ENCODE results near the gene SLC20A1.
"Not testable (repeated sequence)": the region's sequence is repeated elsewhere in the genome, so short reads cannot be mapped to it uniquely, and the experiment has no call there.

The SLC20A1 gene

DNA sequence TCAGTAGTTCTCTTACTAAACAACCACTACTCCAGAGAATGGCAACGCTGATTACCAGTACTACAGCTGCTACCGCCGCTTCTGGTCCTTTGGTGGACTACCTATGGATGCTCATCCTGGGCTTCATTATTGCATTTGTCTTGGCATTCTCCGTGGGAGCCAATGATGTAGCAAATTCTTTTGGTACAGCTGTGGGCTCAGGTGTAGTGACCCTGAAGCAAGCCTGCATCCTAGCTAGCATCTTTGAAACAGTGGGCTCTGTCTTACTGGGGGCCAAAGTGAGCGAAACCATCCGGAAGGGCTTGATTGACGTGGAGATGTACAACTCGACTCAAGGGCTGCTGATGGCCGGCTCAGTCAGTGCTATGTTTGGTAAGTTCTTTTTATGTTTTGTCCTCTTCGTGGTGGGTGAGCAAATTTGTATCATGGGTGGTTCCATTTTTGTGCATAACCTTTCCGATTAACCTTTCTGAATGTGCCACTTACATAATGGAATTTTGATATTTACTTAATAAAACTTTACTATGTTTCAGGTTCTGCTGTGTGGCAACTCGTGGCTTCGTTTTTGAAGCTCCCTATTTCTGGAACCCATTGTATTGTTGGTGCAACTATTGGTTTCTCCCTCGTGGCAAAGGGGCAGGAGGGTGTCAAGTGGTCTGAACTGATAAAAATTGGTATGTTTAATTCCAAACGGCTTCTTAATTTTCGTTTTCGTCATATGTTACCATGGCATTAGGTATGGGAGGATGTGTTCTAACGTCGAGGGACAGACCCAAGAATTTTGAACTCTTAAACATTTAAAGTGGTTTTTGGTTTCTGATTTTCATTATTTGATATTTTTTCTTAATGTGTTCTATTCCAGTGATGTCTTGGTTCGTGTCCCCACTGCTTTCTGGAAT, 1.3 kb downstream of the SLC20A1 start:
- DNase-seq (ENCODE audit: low read depth) = no peak

DNA sequence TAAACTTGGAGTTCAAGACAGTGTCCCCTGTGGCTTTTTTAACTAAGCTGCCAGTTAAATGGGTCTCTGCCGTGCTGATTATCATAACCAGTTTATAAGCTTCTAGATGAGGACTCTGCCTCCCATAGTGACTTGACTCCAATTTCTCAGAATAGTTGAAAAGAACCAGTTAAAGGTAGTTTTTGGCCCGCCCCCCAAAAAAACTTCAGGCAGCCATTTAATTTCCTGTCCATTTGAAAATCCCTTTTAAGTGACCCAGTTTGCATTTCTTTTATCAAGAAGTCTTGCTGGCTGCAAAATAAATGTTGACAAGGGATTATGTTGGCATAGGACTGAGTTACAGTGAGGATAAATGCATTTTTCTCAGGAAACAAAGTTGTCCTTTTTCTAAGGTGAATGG, 2.3 kb downstream of the SLC20A1 start:
- DNase-seq (ENCODE audit: low read depth) = no peak

DNA sequence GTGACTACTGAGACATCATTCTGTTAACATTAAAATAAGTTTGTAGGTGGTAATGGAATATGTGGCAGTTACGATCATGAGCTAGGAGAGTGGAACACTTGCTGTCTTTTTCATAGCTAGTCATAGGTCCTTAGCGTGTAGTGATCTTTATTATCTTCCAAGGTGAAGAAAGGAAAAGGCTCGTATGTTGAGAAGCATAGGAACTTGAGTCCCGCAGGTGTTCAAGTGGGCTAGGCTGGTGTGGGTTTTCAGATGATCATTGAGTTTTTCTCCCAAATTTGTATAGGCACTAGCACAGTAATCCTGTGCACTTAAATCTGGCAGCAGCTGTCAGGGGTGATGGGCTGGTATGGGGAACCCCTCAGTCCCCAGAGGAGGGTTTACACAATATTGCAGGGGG, 10.9 kb downstream of the SLC20A1 start:
- no peak for DNase-seq (ENCODE audit: low read depth)

DNA sequence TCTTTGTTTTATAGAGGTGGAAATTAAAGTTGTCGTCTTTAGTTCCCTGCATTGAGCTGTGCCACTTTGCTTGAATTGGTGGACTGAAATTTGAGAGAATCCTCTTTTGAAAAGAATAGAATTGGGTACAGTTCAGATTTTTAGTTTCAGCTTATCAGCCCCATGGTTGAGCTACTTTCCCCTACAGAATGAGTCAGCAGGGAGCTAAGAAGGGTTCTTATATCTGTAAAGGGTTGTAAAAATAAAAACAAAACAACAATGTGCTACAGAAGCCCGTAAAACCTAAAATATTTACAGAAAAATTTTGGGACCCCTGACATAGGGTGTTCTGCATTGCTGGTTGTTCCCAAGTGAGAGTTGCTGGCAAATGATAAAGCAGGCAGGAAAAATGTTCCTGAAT, 12.6 kb downstream of the SLC20A1 start:
- DNase-seq (ENCODE audit: low read depth) = no peak

DNA sequence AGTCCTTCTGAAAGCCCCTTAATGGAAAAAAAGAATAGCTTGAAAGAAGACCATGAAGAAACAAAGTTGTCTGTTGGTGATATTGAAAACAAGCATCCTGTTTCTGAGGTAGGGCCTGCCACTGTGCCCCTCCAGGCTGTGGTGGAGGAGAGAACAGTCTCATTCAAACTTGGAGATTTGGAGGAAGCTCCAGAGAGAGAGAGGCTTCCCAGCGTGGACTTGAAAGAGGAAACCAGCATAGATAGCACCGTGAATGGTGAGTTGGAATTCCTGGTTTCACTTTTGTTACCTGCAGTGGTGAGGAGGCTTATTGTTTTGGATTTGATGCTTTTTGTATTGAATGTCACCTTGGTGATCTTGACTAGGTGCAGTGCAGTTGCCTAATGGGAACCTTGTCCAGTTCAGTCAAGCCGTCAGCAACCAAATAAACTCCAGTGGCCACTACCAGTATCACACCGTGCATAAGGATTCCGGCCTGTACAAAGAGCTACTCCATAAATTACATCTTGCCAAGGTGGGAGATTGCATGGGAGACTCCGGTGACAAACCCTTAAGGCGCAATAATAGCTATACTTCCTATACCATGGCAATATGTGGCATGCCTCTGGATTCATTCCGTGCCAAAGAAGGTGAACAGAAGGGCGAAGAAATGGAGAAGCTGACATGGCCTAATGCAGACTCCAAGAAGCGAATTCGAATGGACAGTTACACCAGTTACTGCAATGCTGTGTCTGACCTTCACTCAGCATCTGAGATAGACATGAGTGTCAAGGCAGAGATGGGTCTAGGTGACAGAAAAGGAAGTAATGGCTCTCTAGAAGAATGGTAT, 13.3 kb downstream of the SLC20A1 start:
- no peak for DNase-seq (ENCODE audit: low read depth)

DNA sequence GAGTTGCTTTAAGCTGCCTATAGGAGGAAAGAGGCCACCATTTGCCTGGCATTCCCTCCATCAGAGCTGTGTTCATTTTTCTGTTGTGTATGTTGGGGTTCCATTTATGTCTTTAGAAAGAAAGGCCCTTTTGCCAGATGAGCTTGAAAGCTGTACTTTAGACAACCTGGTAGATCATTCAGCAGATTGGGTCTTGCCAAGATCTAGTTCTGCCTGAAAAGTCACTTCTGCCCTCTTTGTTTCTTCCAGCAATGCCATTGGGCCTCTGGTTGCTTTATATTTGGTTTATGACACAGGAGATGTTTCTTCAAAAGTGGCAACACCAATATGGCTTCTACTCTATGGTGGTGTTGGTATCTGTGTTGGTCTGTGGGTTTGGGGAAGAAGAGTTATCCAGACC, 14.4 kb downstream of the SLC20A1 start:
- no peak for DNase-seq (ENCODE audit: low read depth)

DNA sequence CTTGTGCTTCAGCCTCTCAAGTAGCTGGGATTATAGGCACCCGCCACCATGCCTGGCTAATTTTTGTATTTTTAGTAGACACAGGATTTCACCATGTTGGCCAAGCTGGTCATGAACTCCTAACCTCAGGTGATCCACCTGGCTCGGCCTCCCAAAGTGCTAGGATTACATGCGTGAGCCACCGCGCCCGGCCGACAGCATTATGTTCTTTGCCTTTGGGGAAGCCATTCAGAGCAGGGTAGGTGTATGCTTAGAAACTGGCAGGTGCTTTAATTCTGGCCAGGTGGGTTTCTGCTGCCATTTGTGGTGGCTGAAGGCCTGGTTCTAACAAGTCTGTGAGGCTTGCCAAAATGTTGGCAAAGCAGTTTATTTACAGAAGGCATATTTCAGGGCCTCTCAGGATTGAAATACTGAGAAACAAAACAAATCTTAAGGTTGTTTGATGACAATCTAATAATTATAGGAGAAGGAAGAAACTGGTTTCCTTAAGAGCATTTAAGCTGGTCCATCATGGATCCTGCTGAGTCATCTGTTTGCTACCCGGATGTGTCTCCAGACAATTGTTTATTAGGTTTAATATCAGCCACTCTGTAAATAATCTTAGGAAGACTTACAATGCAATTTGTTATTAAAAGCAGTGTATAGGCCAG, 16.0 kb downstream of the SLC20A1 start:
- DNase-seq (ENCODE audit: low read depth) = no peak

DNA sequence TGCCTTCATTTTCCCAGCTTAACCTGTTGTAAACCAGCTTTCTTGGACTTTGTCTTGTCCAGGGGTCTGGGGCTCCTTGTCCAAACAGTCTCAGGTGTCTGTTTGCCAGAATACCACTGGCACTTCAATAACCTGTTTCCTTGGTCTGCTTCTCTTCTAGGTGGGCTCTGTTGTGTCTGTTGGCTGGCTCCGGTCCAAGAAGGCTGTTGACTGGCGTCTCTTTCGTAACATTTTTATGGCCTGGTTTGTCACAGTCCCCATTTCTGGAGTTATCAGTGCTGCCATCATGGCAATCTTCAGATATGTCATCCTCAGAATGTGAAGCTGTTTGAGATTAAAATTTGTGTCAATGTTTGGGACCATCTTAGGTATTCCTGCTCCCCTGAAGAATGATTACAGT, 17.0 kb downstream of the SLC20A1 start:
- no peak for DNase-seq (ENCODE audit: low read depth)

DNA sequence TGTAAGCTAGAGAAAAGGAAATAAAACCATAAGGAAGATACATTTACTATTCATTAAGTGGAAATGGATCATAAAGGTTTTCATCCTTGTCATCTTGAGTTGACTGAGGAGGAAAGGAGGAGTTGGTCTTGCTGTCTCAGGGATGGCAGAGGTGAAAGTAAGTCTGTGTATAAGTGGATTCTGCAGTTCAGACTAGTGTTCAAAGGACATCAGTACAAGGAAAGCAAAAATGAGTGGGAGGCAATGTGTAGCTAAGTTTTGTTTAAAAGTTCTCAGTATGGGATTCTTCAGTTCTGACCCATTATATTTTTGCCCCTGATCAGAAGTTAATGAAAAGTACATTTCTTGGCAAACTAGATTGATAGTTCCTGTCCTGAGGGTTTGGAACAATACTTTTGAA, 18.9 kb downstream of the SLC20A1 start:
- DNase-seq (ENCODE audit: low read depth) = no peak

DNA sequence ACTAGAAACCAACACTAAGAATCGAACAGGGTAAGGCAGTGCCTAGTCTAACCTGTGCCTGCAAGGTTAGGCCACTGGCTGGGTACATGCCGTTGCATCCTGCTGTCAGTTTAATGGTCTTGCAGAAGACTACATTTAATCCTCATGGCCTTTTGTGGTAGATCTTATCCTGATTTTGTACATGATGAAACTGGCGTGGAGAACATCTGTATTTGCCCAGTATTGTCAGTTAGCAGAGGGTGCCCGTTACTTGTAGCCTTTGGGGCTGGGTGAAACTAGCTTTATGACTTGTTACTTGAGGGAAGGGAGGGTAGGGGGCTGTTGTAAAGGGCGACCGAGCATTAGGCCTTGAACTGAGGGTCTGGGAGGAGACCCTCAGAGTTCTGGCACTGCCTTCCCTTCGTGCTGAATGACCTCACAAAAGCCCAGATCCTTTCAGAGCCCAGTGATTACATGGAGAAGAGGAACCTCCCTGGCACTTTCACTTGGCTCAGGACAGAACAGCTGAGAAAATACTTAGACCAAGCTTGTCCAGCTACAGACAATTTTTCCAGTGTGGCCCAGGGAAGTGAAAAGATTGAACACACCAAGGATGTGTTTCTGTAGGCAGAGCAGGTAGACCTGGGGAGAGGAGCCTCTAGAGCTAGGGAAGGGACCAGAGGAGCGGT, 19.5 kb downstream of the SLC20A1 start:
- no peak for DNase-seq (ENCODE audit: low read depth)

DNA sequence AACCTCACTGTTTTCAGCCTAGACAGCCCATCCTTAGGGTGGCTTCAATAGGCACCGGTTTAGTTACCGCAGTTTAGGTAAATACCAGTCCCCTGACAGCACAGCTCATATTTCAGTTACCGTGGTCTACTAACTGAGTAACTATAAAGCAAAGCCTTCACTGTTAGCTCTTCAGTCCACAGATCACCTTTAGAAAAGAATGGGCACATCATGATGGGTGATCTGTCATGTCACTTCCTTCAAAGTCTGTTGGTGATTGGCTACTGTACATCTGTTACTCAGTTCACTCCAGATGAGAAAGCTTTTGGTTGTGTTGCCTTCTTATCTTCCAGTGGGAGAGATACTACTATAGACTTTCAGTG, 21.0 kb downstream of the SLC20A1 start:
- DNase-seq (ENCODE audit: low read depth) = no peak

DNA sequence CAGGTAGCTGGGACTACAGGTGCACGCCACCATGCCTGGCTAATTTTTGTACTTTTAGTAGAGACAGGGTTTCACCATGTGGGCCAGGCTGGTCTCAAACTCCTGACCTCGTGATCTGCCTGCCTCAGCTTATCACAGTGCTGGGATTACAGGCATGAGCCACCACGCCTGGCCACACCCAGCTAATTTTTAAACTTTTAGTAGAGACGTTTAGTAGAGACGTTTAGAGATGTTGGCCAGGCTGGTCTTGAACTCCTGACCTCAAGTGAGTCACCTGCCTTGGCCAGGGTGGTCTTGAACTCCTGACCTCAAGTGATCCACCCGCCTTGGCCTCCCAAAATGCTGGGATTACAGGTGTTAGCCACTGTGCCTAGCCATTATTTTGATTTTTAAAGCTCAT, 21.8 kb downstream of the SLC20A1 start:
- DNase-seq (ENCODE audit: low read depth) = not testable (repeated sequence)

DNA sequence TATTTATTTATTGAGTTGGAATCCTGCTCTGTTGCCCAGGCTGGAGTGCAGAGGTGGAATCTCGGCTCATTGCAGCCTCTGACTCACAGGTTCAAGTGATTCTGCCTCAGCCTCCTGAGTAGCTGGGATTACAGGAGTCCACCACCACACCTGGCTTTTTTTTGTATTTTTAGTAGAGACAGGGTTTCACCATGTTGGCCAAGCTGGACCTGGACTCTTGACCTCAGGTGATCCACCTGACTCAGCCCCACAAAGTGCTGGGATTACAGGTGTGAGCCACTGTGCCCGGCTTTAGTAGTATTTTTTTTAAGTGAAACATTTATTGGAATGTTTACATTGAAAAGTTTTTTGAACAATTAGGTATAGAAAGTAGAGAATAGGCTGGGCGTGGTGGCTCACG, 23.9 kb downstream of the SLC20A1 start:
- DNase-seq (ENCODE audit: low read depth) = no peak

DNA sequence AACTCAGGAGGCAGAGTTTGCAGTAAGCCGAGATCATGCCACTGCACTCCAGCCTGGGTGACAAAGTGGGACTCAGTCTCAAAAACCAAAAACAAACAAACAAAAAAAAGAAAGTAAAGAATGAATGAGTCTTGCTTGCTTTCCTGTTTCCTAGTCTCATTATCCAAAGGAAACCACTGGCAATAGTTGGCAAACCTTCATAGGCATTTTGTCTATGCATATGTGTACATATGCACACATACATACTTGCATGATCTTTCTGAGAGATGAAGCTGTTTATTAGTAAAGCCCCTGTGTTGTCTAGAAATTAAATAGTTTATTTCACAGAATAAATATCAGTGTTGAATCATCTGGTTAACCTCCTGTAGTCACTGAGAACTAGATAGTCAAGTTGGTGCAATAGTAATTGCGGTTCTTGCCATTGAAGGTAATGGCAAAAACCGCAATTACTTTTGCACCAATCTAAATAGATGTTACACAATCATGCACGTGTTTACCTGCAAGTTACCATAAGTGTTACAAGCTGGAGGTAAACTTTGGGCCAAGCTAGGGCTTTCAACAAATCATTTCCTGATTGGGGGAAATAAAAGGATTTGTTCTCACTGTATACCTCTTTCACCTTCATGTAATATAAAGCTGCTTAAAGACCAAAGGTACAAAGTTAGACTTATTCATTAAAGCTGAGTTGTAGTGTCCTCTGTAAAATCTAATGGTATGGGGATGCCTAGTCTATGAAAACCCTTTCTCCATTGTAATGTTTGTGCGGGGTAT, 24.7 kb downstream of the SLC20A1 start:
- no peak for DNase-seq (ENCODE audit: low read depth)

DNA sequence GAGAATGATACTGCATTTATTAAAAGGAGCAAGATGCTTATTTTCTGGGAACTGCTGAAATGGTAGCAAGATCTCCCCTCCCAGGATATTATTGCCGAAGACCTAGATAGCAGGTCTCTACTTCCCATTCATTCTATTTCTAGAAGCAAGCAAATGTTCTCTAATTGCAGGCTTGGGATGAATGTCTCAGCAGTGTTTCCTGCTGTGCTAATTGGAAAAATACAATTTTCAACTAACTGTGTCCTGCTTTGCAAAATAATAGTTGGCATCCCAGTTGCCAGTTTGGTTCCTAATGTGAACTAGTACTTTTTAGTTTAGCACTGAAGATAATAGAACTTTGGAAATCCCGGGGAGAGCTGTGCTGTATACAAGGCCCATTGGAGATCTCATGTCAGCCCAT, 26.1 kb downstream of the SLC20A1 start:
- no peak for DNase-seq (ENCODE audit: low read depth)

DNA sequence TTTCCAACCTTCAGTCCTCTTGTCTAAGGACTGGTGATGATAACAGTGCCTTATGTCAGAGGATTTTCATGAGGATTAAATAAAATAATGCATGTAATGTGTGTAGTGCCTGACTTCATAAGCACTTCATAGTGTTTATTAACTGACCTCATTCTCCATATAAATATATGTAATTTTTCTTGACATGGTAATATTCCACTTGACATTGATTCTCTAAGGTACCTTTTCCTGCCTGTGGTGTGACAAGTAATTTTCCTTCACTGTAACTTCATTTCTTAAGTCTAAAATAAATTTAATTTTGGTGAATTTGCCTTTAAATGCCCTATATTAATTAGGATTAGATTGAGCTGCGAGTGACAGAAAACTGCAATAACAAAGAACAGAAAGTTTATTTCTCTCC, 27.3 kb downstream of the SLC20A1 start:
- DNase-seq (ENCODE audit: low read depth) = no peak

DNA sequence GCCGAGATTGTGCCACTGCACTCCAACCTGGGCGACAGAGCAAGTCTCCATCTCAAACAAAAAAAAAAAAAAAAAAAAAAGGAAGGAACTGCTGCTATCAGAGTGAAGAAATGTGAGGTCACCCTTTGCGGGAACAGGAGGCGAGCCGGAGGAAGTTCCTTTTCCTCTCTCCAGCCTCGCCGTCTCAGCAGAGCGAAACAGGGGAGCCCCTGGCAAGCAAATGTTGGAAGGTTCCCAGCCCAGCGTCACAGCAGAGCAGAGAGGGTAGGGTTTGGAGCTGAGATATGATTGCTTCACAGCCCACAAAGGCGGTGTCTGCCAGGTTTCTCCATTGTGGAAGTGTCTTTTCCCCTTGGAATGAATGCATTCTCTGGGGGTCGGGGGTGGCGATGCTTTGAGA, 28.5 kb downstream of the SLC20A1 start:
- DNase-seq (ENCODE audit: low read depth) = no peak

DNA sequence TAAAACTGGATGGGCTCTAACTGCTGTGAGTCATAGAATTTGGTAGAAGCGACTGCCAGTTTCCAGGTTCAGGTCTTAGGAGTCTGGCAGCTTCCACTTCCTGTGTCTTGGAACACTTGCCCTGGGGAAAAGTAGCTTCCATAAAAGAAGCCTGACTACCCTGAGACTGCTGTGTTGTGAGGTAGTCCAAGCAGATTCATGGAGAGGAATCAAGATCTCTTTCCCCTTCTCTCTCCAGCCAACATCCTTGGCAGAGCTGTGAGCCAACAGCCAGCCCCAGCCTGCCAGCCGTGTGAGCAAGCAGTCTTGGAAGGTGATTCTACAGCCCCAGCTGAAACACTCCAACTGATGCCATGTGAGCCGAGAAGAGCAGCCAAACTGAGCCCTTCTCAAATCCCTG, 33.7 kb downstream of the SLC20A1 start:
- DNase-seq (ENCODE audit: low read depth) = no peak

DNA sequence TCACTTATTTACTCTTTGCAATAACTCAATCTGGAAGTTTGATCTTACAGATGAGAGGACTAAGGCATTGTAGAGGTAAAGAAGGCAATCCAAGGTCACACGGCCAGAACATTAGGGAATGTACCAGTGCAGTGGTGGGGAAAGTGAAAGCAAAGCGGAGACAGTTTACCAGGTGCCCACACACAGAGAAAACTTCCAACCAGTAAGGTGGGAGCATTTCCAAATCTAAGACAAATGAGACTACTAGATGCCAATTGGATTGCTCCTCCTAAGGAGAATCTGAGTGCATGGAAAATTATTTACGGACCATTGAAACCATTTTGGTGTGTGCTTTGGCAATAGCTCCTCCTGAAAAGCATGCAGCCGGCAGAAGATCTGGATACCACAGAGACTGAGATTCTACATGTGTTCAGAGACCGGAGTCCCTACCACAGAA, 34.9 kb downstream of the SLC20A1 start:
- DNase-seq (ENCODE audit: low read depth) = no peak

DNA sequence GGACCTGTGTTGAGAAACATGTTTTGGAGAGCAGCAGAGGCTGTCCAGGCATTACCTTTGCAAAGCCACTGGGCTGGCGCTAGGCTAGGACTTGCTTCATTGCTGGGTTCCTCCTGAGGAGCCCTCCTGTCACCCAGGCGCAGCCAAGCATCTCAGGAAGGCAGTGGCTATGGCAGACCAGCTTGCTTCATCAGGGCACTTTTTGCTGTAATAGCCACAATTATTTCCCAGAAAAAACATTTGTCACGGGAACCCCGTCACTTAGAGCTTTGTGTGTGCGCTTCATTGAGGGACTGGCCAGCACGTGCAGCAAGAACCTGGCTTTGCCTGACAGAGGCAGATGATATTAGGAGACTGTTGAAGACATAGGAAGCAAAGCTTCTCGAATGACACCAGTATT, 36.4 kb downstream of the SLC20A1 start:
- no peak for DNase-seq (ENCODE audit: low read depth)
